LNCAP (cell line): Measurements from ENCODE around the gene TET1.

Experiments
- CTCF ChIP-seq: fragments of 450-650 bp; IDR thresholded peaks from 2 replicates; pipeline ENCODE4 v1.5.1; 2017; ENCODE audit warnings: mild to moderate bottlenecking

The TET1 gene

GRCh38 chr10:68720793-68721672 is 160.9 kb downstream of the TET1 start, which contains the start of gene CCAR1:
TSS of gene CCAR1 (plus strand) at chr10:68721239. CDS start at chr10:68722505, 1,266 bp downstream.
- TF ChIP-seq CTCF = no peak

GRCh38 chr10:68721673-68722335 is 161.7 kb downstream of the TET1 start:
- TF ChIP-seq CTCF = no peak

- no peak for TF ChIP-seq CTCF
These were observed 164.9 kb downstream of the TET1 start for GRCh38 chr10:68725016-68725415.

- TF ChIP-seq CTCF = no peak
These were observed 167.0 kb downstream of the TET1 start for GRCh38 chr10:68727146-68727545.

GRCh38 chr10:68732651-68733050 is 172.5 kb downstream of the TET1 start:
- no peak for TF ChIP-seq CTCF

- no peak for TF ChIP-seq CTCF
These were observed 174.2 kb downstream of the TET1 start for GRCh38 chr10:68734349-68734748.

GRCh38 chr10:68735119-68735518 is 175.0 kb downstream of the TET1 start:
- TF ChIP-seq CTCF = no peak
